GM23338 (cell line): ENCODE results near the gene GTPBP1. TPM values are rescaled to one million over a fixed set of nuclear protein-coding genes. Genes with fewer than 3 reads are reported as not detected.

Experiments used
- ATAC-seq: fragments of 200-7000 bp; cut with Tn5 transposase; 3 replicates; pipeline ENCODE4 v1.9.1; 2020
- DNase-seq: peaks from one replicate; pipeline ENCODE4 v3.0.0-alpha.2; 2015; ENCODE audit warnings: low spot score
- H2AFZ ChIP-seq: fragments of 200-600 bp; sonication (generic); 2 replicates; pipeline ENCODE4 v1.8.0; 2016; ENCODE audit warnings: antibody characterized with exemption, mild to moderate bottlenecking, moderate library complexity
- H3F3A ChIP-seq: fragments of 200-600 bp; sonication (generic); replicated peaks from 2 replicates; pipeline ENCODE4 v1.8.0; 2017; ENCODE audit warnings: antibody characterized with exemption, mixed run types, low read depth
- H3K27ac ChIP-seq: fragments of 200-600 bp; sonication (generic); 2 replicates; pipeline ENCODE4 v1.6.1; 2016; ENCODE audit warnings: low read depth
- H3K27me3 ChIP-seq: fragments of 200-600 bp; sonication (generic); 2 replicates; pipeline ENCODE4 v1.8.0; 2016; ENCODE audit warnings: mild to moderate bottlenecking, mixed run types, moderate library complexity; ENCODE audit not compliant: insufficient read depth
- H3K36me3 ChIP-seq: fragments of 200-600 bp; sonication (generic); 2 replicates; pipeline ENCODE4 v1.8.0; 2016; ENCODE audit warnings: mild to moderate bottlenecking; ENCODE audit not compliant: insufficient read depth
- H3K4me1 ChIP-seq: fragments of 200-600 bp; sonication (generic); 2 replicates; pipeline ENCODE4 v1.8.0; 2016; ENCODE audit warnings: mild to moderate bottlenecking, moderate library complexity; ENCODE audit not compliant: insufficient read depth
- H3K4me2 ChIP-seq: fragments of 200-600 bp; sonication (generic); 2 replicates; pipeline ENCODE4 v1.7.1; 2017; ENCODE audit warnings: mixed run types
- H3K4me3 ChIP-seq: fragments of 200-600 bp; sonication (generic); 2 replicates; pipeline ENCODE4 v1.6.1; 2016; ENCODE audit warnings: mixed run types
- H3K79me2 ChIP-seq: fragments of 200-600 bp; sonication (generic); replicated peaks from 2 replicates; pipeline ENCODE4 v1.8.0; 2017; ENCODE audit warnings: mild to moderate bottlenecking; ENCODE audit not compliant: insufficient read depth
- H3K9me2 ChIP-seq: fragments of 200-600 bp; sonication (generic); 2 replicates; pipeline ENCODE4 v1.8.0; 2017; ENCODE audit not compliant: insufficient read depth
- H4K20me1 ChIP-seq: fragments of 200-600 bp; sonication (generic); replicated peaks from 2 replicates; pipeline ENCODE4 v1.8.0; 2017; ENCODE audit warnings: mild to moderate bottlenecking; ENCODE audit not compliant: insufficient read depth
- H3K27ac Mint-ChIP-seq: 2 replicates; pipeline ENCODE4 v1.8.0; 2020; ENCODE audit warnings: inconsistent platforms, mild to moderate bottlenecking, moderate library complexity, mixed read lengths
- H3K27me3 Mint-ChIP-seq: 3 replicates; pipeline ENCODE4 v1.8.0; 2022; ENCODE audit warnings: low read depth, mild to moderate bottlenecking, moderate library complexity, mixed read lengths, inconsistent platforms; ENCODE audit not compliant: insufficient read depth, poor library complexity
- H3K36me3 Mint-ChIP-seq: 3 replicates; pipeline ENCODE4 v1.8.0; 2021; ENCODE audit warnings: low read depth, mild to moderate bottlenecking, inconsistent platforms, moderate library complexity, mixed read lengths
- H3K4me1 Mint-ChIP-seq: 3 replicates; pipeline ENCODE4 v1.8.0; 2020; ENCODE audit warnings: mild to moderate bottlenecking, inconsistent platforms, mixed read lengths
- H3K4me3 Mint-ChIP-seq: 3 replicates; pipeline ENCODE4 v1.8.0; 2021; ENCODE audit warnings: moderate library complexity, mild to moderate bottlenecking, inconsistent platforms, mixed read lengths
- H3K9me3 Mint-ChIP-seq: 3 replicates; pipeline ENCODE4 v1.8.0; 2020; ENCODE audit warnings: moderate library complexity, mild to moderate bottlenecking, inconsistent platforms, mixed read lengths
- CREB1 ChIP-seq: fragments of 250-450 bp; sonication (Bioruptor Pico); IDR thresholded peaks from 2 replicates; pipeline ENCODE4 v1.5.0; 2020; ENCODE audit warnings: low read depth, mild to moderate bottlenecking, moderate library complexity
- ETS1 ChIP-seq: IDR thresholded peaks from 2 replicates; pipeline ENCODE4 v1.6.1; 2016; ENCODE audit warnings: antibody characterized with exemption
- EZH2 ChIP-seq: fragments of 200-600 bp; sonication (generic); IDR thresholded peaks from one replicate; pipeline ENCODE4 v1.8.0; 2017; ENCODE audit warnings: antibody characterized with exemption, mild to moderate bottlenecking, low read depth; ENCODE audit not compliant: unreplicated experiment
- EZH2phosphoT487 ChIP-seq: fragments of 200-600 bp; sonication (generic); IDR thresholded peaks from one replicate; pipeline ENCODE4 v1.8.1; 2018; ENCODE audit warnings: antibody characterized with exemption; ENCODE audit not compliant: unreplicated experiment
- JUNB ChIP-seq: IDR thresholded peaks from one replicate; pipeline ENCODE4 v1.6.1; 2016; ENCODE audit warnings: antibody characterized with exemption; ENCODE audit not compliant: unreplicated experiment
- NANOG ChIP-seq: IDR thresholded peaks from 2 replicates; pipeline ENCODE4 v1.6.1; 2016; ENCODE audit warnings: antibody characterized with exemption, borderline replicate concordance
- POLR2AphosphoS5 ChIP-seq: IDR thresholded peaks from 2 replicates; pipeline ENCODE4 v1.6.1; 2016; ENCODE audit warnings: antibody characterized with exemption, low read depth
- STAT1 ChIP-seq: IDR thresholded peaks from one replicate; pipeline ENCODE4 v1.6.1; 2016; ENCODE audit warnings: antibody characterized with exemption; ENCODE audit not compliant: unreplicated experiment
- ZNF114 ChIP-seq: fragments of 250-450 bp; sonication (Bioruptor Pico); IDR thresholded peaks from 2 replicates; pipeline ENCODE4 v1.5.0; 2020; ENCODE audit warnings: mild to moderate bottlenecking, moderate library complexity
- ZNF331 ChIP-seq: fragments of 250-450 bp; sonication (Bioruptor Pico); IDR thresholded peaks from 2 replicates; pipeline ENCODE4 v1.5.0; 2020; ENCODE audit warnings: low read depth, mild to moderate bottlenecking, moderate library complexity
- polyA plus RNA-seq: library from polyadenylated mRNA; unstranded; fragments of >200 nt; fragmentation: Nextera tagmentation; extraction: Ambion mirVana; gene quantifications from 2 replicates; pipeline ENCODE4 v1.2.1, GENCODE V29; 2016
- total RNA-seq: library from RNA; depleted of rRNA; stranded (reverse); fragments of >200 nt; shearing (Covaris generic); gene quantifications from 2 replicates; pipeline ENCODE4 v1.2.3, GENCODE V29; 2014
- TF ChIP-seq, protein P1 (sequence below): IDR thresholded peaks from one replicate; pipeline ENCODE4 v1.6.1; 2018; ENCODE audit warnings: antibody characterized with exemption; ENCODE audit not compliant: unreplicated experiment

Gene GTPBP1
- total and polyA plus RNA-seq, 2 experiments from 2014 or later = 27.2 to 88.4 TPM

DNA sequence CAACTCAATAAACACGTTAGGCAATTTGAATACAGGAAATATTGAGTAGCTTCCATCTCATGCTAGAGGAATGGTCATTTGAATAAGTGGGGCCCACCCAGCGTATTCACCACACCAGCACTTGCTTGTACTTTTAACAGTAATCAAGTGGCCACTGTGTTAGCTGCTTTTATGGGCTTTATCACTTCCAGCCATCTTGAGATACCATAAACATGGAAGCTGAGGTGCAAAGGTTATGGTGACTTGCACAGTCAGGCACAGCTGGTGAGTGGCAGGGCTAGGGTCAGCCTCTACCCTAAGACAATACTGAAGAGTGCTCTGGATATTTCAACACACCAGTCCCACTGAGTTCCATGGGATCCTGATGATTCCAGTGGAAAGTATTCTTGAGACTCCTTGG lies 11.7 kb upstream of the GTPBP1 start:
- Histone ChIP-seq H3K36me3 (no peaks in the 10 kb centered on the region; the same call in 1 of the 2 replicates), H3K27me3 (no peaks in the 10 kb centered on the region), H3K79me2 (peaks cover 43% of the 10 kb centered on the region), H3K4me3 (no peak overlapping the region), H3K27ac (no peak overlapping the region), H4K20me1 (peaks cover 35% of the 10 kb centered on the region), H2AFZ (no peak overlapping the region), H3K9me2 (no peaks in the 10 kb centered on the region), H3K4me1 (peaks cover 15% of the 10 kb centered on the region), H3K4me2 (no peak overlapping the region), H3F3A (no peaks in the 10 kb centered on the region)
- H3K4me3 Mint-ChIP-seq = no peak overlapping the region
- DNase-seq (no peak), ATAC-seq (no peak)
- peaks cover 15% of the 10 kb centered on the region for H3K36me3 Mint-ChIP-seq
- H3K9me3 Mint-ChIP-seq = no peaks in the 10 kb centered on the region
- TF ChIP-seq, protein P1, sequence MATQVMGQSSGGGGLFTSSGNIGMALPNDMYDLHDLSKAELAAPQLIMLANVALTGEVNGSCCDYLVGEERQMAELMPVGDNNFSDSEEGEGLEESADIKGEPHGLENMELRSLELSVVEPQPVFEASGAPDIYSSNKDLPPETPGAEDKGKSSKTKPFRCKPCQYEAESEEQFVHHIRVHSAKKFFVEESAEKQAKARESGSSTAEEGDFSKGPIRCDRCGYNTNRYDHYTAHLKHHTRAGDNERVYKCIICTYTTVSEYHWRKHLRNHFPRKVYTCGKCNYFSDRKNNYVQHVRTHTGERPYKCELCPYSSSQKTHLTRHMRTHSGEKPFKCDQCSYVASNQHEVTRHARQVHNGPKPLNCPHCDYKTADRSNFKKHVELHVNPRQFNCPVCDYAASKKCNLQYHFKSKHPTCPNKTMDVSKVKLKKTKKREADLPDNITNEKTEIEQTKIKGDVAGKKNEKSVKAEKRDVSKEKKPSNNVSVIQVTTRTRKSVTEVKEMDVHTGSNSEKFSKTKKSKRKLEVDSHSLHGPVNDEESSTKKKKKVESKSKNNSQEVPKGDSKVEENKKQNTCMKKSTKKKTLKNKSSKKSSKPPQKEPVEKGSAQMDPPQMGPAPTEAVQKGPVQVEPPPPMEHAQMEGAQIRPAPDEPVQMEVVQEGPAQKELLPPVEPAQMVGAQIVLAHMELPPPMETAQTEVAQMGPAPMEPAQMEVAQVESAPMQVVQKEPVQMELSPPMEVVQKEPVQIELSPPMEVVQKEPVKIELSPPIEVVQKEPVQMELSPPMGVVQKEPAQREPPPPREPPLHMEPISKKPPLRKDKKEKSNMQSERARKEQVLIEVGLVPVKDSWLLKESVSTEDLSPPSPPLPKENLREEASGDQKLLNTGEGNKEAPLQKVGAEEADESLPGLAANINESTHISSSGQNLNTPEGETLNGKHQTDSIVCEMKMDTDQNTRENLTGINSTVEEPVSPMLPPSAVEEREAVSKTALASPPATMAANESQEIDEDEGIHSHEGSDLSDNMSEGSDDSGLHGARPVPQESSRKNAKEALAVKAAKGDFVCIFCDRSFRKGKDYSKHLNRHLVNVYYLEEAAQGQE = no peak
- no peak for TF ChIP-seq POLR2AphosphoS5
- TF ChIP-seq JUNB = no peak
- TF ChIP-seq NANOG = no peak
- TF ChIP-seq ZNF331 (CRISPR knock-in tag) = no peak
- TF ChIP-seq CREB1 (CRISPR knock-in tag) = no peak
- no peak for TF ChIP-seq EZH2phosphoT487
- no peak for TF ChIP-seq EZH2
- no peak for TF ChIP-seq STAT1
- H3K27ac Mint-ChIP-seq = no peak overlapping the region; the same call in 1 of the 2 replicates
- H3K4me1 Mint-ChIP-seq = peaks cover 16% of the 10 kb centered on the region
- H3K27me3 Mint-ChIP-seq = peaks cover 5% of the 10 kb centered on the region

GRCh38 chr22:38694940-38695339 lies 10.8 kb upstream of the GTPBP1 start:
- DNase-seq (no peak), ATAC-seq (no peak)
- no peak overlapping the region for H3K4me3 Mint-ChIP-seq
- H3F3A ChIP-seq = no peaks in the 10 kb centered on the region
- no peaks in the 10 kb centered on the region; the same call in 1 of the 2 replicates for H3K36me3 ChIP-seq
- H3K27ac ChIP-seq = no peak overlapping the region
- H3K4me3 ChIP-seq = no peak overlapping the region
- no peak overlapping the region for H3K27ac Mint-ChIP-seq
- no peaks in the 10 kb centered on the region for H3K9me2 ChIP-seq
- H3K36me3 Mint-ChIP-seq = peaks cover 15% of the 10 kb centered on the region
- H3K27me3 ChIP-seq = no peaks in the 10 kb centered on the region
- H3K9me3 Mint-ChIP-seq = no peaks in the 10 kb centered on the region
- peaks cover 5% of the 10 kb centered on the region for H3K27me3 Mint-ChIP-seq
- H2AFZ ChIP-seq = no peak overlapping the region
- peaks cover 18% of the 10 kb centered on the region for H3K4me1 ChIP-seq
- no peak overlapping the region for H3K4me2 ChIP-seq
- peaks cover 29% of the 10 kb centered on the region for H4K20me1 ChIP-seq
- peaks cover 52% of the 10 kb centered on the region for H3K79me2 ChIP-seq
- peaks cover 23% of the 10 kb centered on the region for H3K4me1 Mint-ChIP-seq
- no peak for TF ChIP-seq ETS1
- no peak for TF ChIP-seq STAT1
- TF ChIP-seq POLR2AphosphoS5 = no peak
- TF ChIP-seq CREB1 (CRISPR knock-in tag) = no peak
- no peak for TF ChIP-seq ZNF331 (CRISPR knock-in tag)
- TF ChIP-seq EZH2 = no peak
- no peak for TF ChIP-seq ZNF114 (CRISPR knock-in tag)
- TF ChIP-seq, protein P1 = no peak
- TF ChIP-seq EZH2phosphoT487 = no peak
- no peak for TF ChIP-seq NANOG
- no peak for TF ChIP-seq JUNB
